ENCODE data around the gene LAMA5.

LAMA5 gene

GRCh38 chr20:62403331-62403730, 36.2 kb upstream of the LAMA5 start:
- no peak for DNase-seq

GRCh38 chr20:62402456-62403150, 35.5 kb upstream of the LAMA5 start:
- DNase-seq: no peak

DNA sequence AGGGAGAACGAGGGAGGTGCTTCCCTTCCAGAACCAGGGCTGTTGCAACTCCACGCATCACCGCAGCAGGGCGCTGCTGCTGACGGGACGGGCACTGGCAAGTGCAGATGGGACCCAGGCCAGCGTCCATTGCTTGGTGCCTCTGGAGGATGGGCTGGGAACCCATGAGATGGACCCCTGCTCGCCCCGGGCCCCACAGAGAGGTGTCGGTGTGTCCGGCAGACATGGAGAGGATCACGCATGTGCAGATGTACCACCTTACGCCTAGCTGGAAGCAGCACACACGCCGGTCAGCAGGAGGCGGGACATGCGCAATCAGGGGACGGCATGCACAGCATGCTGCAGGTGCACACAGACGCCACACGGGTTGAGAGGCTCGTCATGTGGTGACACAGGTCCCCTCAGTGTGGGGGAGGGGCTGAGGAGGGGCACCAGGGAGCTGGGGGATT, 34.2 kb upstream of the LAMA5 start:
- no peak for DNase-seq

DNA sequence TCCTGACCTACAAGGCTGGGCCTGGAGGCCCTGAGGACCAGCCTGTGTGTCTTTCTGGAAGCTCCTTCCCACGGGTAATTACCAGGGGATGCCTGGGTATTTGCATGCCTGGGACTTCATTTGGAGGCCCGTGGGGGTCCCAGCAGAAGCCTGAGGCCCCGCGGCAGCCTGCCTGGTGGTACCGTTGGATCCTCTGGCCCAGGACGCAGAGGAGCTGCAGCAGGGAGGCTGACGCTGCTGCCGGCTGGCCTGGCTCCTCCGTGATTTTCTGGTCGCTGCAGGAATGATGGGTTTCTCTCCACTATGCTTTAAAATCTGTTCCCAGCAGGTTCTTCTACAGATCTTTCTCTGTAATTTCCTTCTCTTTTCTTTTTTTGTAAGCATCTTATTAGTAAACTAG, 33.4 kb upstream of the LAMA5 start:
- DNase-seq: no peak

- no peak for DNase-seq
Observed at GRCh38 chr20:62400021-62400420, 32.9 kb upstream of the LAMA5 start.

- DNase-seq: no peak
Observed at GRCh38 chr20:62398120-62398821, 31.2 kb upstream of the LAMA5 start.

DNA sequence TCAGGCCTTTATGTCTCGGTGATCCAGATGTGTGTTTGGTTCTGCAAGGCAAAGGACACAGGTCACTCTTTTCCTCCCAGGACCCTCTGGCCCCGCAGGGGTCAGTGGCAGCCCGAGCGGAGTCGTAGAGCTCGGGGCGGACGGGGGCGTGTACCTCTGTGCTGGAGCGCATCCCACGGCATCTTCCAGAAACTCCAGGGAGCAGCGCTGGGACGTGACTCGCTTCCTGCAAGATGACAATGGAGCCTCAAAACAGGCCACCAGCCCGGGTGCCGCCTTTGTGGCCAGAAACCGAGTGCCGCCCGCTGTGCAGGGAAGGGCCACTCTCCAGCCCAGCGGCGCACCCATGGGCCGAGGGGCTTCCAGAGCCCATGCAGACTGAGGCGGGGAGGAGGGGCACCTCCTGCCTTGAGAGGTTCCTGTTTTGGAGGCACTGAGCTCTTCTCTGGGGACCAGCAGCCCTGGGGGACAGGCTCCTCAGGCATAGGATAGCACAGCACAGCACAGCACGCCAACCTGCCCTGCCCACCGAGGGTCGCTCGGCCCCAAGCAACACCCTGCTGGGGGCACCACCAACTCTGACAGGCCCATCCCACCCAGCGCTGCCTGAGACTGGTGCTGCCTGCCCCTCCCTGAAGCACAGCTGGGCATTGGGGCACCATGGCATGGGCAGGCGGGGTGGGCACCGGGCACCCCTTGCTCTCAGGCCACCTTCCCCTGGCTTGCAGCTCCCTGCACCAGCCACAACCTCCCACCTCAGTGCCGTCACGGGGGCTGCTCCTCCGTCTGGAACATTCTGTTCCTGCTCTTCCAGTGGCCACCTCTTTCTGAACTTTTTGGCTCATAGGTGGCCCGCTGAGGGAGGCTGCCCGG, 29.5 kb upstream of the LAMA5 start:
- DNase-seq: no peak

- no peak for DNase-seq
Observed at GRCh38 chr20:62395311-62396242, 28.5 kb upstream of the LAMA5 start.

DNA sequence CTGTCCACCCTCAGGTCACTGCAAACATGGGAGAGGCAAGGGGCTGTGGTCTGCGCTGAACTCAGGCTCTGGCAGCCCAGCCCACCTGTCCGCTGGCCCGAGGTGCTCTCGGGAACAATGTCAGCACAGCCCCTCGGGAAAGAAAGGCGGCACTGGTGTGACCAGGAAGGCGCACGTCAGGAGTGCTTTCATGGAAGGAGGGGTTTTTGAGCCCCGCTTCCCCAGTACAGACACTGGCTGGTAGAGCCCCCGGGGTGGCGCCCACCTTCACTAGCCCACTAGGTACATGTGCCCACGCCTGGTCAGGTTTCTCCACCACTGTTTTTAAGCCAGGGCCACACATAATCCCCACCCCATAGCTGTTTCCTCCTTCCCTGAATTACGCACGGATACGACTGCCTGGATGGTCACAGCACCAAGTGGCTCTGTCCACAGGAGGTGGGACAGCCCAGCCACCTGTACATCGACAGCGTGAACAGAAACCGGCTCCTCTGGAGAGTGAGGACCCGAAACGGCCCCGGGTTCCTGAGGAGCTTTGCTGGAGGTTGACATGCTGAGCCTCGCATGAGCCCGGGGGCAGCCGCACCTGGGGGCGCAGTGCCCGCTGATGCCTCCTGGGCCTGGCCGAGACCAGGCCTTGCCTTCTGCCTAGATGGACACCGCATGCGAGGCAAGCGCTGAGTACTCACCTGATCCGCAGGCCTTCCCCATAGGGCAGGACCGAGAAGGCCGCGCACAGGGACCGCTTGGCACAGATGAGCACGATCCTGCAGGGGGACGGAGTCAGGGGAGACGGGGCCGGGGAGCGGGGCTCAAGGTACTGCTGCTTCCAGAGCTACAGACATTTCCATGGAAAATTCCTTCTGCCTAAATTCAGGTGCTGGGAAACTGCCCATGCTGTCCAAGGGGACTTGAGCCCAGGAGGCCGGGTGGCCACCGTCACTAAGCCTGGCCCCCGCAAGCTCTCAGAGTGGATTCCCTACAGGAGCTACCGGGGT, 27.4 kb upstream of the LAMA5 start:
- no peak for DNase-seq

DNA sequence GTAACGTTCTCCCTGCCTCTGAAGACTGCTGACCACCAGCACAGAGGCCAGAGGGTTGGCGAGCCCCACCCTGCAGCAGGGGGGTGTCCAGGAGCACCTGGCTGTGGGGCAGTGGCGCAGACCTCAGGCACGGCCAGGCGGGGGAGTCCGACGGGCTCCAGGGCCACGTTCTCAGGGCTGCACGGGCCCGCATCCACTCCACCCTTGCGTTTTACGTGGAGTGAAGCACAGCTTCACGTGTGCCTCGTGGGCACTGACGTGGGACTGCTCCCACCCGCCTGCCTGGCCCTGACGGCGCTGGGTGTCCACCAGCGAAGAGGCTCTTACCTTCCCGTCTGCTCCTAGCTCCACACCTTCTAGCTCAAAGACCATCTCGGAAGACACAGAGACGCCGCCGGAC, 26.7 kb upstream of the LAMA5 start:
- no peak for DNase-seq

- DNase-seq: no peak
Observed at GRCh38 chr20:62393335-62393665, 26.2 kb upstream of the LAMA5 start.

DNA sequence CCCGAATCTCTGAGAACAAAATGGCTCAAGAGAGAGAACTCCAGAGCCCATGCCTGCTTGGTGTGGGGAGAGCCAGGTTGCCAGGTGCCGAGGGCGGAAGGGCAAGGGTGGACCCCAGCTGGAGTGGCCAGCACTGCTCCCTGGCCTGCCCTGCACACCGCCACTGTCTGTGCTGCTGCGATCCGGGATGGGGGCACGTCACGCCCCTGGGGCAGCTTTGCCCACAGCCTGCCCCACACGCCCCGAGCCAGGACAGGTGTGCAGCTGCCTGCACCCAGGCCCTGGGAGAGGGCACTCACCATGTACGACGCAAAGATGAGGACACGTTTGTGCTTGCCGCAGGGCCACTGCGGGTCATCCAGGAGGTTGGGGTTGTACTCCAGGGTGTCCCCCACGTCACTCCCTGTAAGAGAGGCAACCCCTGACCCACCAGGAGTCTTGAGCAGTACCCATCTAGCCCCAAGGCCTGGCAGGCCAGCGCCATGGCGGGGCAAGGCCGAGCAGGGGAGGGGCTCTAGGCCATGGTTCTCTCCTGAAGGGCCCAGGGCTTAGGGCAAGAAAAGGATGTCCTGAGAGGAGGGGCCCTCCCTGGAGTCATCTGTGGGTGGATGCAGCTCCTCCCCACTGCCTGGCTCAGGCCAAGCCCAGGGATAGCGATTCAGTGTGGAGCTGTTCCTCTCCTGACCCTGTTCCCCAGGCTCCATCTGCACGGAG, 25.7 kb upstream of the LAMA5 start:
- DNase-seq: no peak

GRCh38 chr20:62392077-62392418, 24.9 kb upstream of the LAMA5 start:
- DNase-seq: no peak

GRCh38 chr20:62391165-62392076, 24.3 kb upstream of the LAMA5 start:
- DNase-seq: no peak

- no peak for DNase-seq
Observed at GRCh38 chr20:62390317-62391164, 23.4 kb upstream of the LAMA5 start.

- no peak for DNase-seq
Observed at GRCh38 chr20:62389601-62390087, 22.5 kb upstream of the LAMA5 start.

DNA sequence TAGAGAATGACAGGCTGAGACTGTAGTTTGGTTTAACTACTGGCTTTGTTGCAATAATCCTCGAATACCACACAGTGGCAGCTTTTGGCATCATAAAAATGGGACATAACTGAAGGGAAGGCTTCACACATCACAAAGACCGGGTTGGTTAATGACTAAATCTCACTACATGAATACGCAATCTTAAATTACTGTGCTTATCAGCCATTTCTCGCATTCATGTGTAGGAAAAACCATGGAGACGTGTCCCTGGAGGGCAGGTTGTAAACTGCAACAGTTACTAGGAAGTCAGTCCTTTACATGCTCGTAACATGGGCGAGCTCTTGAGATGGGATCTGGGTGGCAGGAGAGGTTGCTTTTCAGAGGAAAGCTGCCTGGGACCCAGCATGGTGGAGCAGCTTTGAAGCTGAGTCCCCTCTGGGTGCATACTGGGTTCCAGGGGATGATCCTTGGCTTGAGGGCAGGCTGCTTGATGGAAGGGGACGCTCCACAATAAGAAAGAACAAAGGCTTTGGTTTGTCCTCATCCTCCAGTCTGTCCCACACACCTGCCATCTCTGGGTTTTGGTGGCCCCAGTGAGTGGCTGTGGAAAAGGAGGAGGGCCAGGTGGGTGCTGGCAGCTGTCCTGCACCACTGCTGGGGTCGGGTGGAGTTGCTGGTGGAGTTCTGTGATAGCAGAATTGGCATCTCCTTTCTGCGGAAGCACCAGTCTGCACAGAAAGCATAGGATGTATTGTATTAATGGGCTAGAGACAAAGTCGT, 21.9 kb upstream of the LAMA5 start:
- no peak for DNase-seq

Measured in cortex of kidney (tissue), 1 donor.